ENCODE measurements around the gene HNMT. TPM values are rescaled to one million over a fixed set of nuclear protein-coding genes. Genes with fewer than 3 reads are reported as not detected.

HNMT gene
- polyA plus RNA-seq, 1 donor (not counting 4 experiments of a cell fraction or from before 2014, with no cell fraction given): 7.4 TPM

DNA sequence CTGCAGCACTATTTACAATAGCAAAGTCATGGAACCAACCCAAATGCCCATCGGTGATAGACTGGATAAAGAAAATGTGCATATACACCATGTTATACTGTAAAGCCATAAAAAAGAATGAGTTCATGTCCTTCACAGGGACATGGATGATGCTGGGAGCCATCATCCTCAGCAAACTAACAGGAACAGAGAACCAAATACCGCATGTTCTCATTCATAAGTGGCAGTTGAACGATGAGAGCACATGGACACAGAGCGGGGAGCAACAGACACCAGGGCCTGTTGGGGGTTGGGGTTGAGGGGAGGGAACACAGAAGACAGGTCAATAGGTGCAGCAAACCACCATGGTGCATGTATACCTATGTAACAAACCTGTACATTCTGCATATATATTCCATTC lies 33.5 kb downstream of the HNMT start:
- no peaks in the 10 kb centered on the region for H3K9me3 ChIP-seq (ENCODE audit: control insufficient read depth, low read depth, low read length)
- no peak overlapping the region for H3K9ac ChIP-seq (ENCODE audit: control insufficient read depth, extremely low read depth, insufficient read depth, low read length)
- no peak overlapping the region for H2AFZ ChIP-seq (ENCODE audit: control insufficient read depth, low read length)
- no peaks in the 10 kb centered on the region for H3K9me1 ChIP-seq (ENCODE audit: control insufficient read depth, extremely low read depth, insufficient read depth, low read length)
- no peaks in the 10 kb centered on the region for H3K4me1 ChIP-seq (ENCODE audit: control insufficient read depth, extremely low read depth, insufficient read depth, low read length)
- H3K79me2 ChIP-seq (ENCODE audit: control insufficient read depth, insufficient read depth, low read length): no peaks in the 10 kb centered on the region
- FAIRE-seq (no peak), DNase-seq (ENCODE audit: low read depth, low spot score) (no peak)
- dilution Hi-C loops (cut with MboI; ENCODE audit: extremely low pct_ligation_motif_present, low sequenced_read_pairs): no loop called here
- no peaks in the 10 kb centered on the region for H3K27me3 ChIP-seq (ENCODE audit: control insufficient read depth, extremely low read depth, insufficient read depth, low read length)
- TF ChIP-seq, protein P1, sequence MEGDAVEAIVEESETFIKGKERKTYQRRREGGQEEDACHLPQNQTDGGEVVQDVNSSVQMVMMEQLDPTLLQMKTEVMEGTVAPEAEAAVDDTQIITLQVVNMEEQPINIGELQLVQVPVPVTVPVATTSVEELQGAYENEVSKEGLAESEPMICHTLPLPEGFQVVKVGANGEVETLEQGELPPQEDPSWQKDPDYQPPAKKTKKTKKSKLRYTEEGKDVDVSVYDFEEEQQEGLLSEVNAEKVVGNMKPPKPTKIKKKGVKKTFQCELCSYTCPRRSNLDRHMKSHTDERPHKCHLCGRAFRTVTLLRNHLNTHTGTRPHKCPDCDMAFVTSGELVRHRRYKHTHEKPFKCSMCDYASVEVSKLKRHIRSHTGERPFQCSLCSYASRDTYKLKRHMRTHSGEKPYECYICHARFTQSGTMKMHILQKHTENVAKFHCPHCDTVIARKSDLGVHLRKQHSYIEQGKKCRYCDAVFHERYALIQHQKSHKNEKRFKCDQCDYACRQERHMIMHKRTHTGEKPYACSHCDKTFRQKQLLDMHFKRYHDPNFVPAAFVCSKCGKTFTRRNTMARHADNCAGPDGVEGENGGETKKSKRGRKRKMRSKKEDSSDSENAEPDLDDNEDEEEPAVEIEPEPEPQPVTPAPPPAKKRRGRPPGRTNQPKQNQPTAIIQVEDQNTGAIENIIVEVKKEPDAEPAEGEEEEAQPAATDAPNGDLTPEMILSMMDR (optimal IDR thresholded peaks at IDR 0.05 in 1 of 3, IDR thresholded peaks at IDR 0.05 in 1 of 3, conservative IDR thresholded peaks at IDR 0.05 in 1 of 3; ENCODE audit: extremely low read depth in 1 of 3, insufficient read depth in 2 of 3, low read length in 3 of 3): no peak
- TF ChIP-seq EZH2 (IDR thresholded peaks at IDR 0.05; ENCODE audit: low read length): no peak
- no peak overlapping the region for H3K4me2 ChIP-seq (ENCODE audit: control insufficient read depth, extremely low read depth, insufficient read depth, low read depth, low read length)
- no peak overlapping the region for H3K27ac ChIP-seq (ENCODE audit: control insufficient read depth, insufficient read depth, low read length)
- H3K36me3 ChIP-seq (ENCODE audit: control insufficient read depth in 2 of 2, extremely low read depth in 1 of 2, insufficient read depth in 2 of 2, low read length in 2 of 2): no peaks in the 10 kb centered on the region
- H4K20me1 ChIP-seq (ENCODE audit: control insufficient read depth, extremely low read depth, insufficient read depth, low read length): no peaks in the 10 kb centered on the region
- H3K4me3 ChIP-seq (ENCODE audit: control insufficient read depth in 2 of 3, extremely low read depth in 1 of 3, insufficient read depth in 2 of 3, low read depth in 1 of 3, low read length in 3 of 3): no peak overlapping the region

DNA sequence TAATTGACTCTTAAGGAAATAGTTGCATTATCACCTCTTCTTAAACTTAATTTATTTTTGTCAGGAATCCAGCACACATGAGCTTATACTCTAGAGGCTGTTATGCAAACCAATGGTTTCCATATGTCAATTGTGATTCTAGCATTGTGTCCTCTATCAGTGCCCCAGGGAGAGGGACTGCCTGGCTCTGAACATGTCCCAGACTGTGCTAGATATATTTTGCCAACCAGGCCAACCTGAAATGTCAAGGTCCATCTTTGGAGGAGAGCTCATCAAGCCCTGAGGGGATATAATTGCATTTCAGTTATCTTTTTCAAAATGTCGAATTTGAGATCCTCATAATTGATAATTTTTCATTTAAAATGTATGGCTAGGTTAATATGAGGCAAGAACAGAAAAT lies 34.2 kb downstream of the HNMT start:
- Histone ChIP-seq H3K9me1 (ENCODE audit: control insufficient read depth, extremely low read depth, insufficient read depth, low read length) (no peaks in the 10 kb centered on the region), H3K4me1 (ENCODE audit: control insufficient read depth, extremely low read depth, insufficient read depth, low read length) (no peaks in the 10 kb centered on the region), H3K4me3 (ENCODE audit: control insufficient read depth in 2 of 3, extremely low read depth in 1 of 3, insufficient read depth in 2 of 3, low read depth in 1 of 3, low read length in 3 of 3) (no peak overlapping the region), H2AFZ (ENCODE audit: control insufficient read depth, low read length) (no peak overlapping the region), H3K9ac (ENCODE audit: control insufficient read depth, extremely low read depth, insufficient read depth, low read length) (no peak overlapping the region), H3K27ac (ENCODE audit: control insufficient read depth, insufficient read depth, low read length) (no peak overlapping the region), H3K9me3 (ENCODE audit: control insufficient read depth, low read depth, low read length) (no peaks in the 10 kb centered on the region), H3K36me3 (ENCODE audit: control insufficient read depth in 2 of 2, extremely low read depth in 1 of 2, insufficient read depth in 2 of 2, low read length in 2 of 2) (no peaks in the 10 kb centered on the region), H3K4me2 (ENCODE audit: control insufficient read depth, extremely low read depth, insufficient read depth, low read depth, low read length) (no peak overlapping the region), H3K27me3 (ENCODE audit: control insufficient read depth, extremely low read depth, insufficient read depth, low read length) (no peaks in the 10 kb centered on the region), H4K20me1 (ENCODE audit: control insufficient read depth, extremely low read depth, insufficient read depth, low read length) (no peaks in the 10 kb centered on the region), H3K79me2 (ENCODE audit: control insufficient read depth, insufficient read depth, low read length) (no peaks in the 10 kb centered on the region)
- TF ChIP-seq, protein P1 (optimal IDR thresholded peaks at IDR 0.05 in 1 of 3, IDR thresholded peaks at IDR 0.05 in 1 of 3, conservative IDR thresholded peaks at IDR 0.05 in 1 of 3; ENCODE audit: extremely low read depth in 1 of 3, insufficient read depth in 2 of 3, low read length in 3 of 3): no peak
- TF ChIP-seq EZH2 (IDR thresholded peaks at IDR 0.05; ENCODE audit: low read length): no peak
- FAIRE-seq: no peak
- no peak for DNase-seq (ENCODE audit: low read depth, low spot score)
- dilution Hi-C loops (cut with MboI; ENCODE audit: extremely low pct_ligation_motif_present, low sequenced_read_pairs): no loop called here
